ENCODE results near the gene RAD18.

RAD18 gene

DNA sequence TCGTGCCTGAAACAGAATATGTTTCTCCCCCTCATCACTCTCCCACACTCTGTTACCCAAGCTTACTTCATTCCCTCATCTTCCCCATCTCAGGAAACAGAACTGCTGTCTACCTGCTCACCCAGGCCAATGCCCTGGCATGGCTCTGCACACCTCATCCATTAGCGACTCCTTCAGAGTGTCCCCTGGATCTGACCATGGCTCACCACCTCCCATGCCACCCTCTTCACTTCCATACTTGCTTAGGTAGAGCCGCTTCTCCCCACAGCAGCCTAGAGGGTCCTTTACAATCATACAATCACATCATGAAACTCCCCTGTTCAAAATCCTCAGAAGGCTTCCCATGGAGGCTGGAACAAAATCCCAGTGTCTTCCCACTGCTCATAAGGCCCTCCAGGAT lies 33.9 kb upstream of the RAD18 start:
- H3K4me3 ChIP-seq (ENCODE audit: low read depth, low read length) = no peak overlapping the region
- 0 out of 2 replicates have a peak, but pooled peaks have one; percentile 3 for TF ChIP-seq CTCF (IDR thresholded peaks at IDR 0.05; ENCODE audit: low read depth, low read length)

GRCh38 chr3:8996681-8997121 lies 33.4 kb upstream of the RAD18 start:
- H3K4me3 ChIP-seq (ENCODE audit: low read depth, low read length) = no peak overlapping the region
- TF ChIP-seq CTCF (IDR thresholded peaks at IDR 0.05; ENCODE audit: low read depth, low read length) = peak; percentile 12; the same call in 1 of the 2 replicates

GRCh38 chr3:8996216-8996615 lies 32.9 kb upstream of the RAD18 start:
- TF ChIP-seq CTCF (IDR thresholded peaks at IDR 0.05; ENCODE audit: low read depth, low read length) = no peak
- H3K4me3 ChIP-seq (ENCODE audit: low read depth, low read length) = no peak overlapping the region

DNA sequence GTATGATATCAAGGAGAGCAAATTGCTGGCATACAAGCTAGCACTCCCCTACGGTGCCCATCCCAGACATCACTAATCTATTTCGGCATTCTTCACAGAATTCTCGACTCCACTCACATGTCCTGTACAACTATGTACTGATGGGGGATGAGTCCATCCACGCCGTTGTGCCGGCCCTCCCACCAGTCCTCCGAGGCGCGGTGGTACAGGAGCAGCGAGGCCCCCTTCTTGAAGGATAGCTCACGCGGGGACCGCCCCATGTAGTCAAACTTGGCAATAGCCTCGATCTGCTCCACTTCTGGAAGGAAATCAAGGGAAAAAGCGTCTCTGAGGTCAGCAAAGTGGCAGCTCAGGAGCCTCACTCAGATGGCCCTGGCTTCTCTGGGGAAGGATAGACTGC lies 31.0 kb upstream of the RAD18 start:
- TF ChIP-seq CTCF (IDR thresholded peaks at IDR 0.05; ENCODE audit: low read depth, low read length) = no peak
- no peak overlapping the region for H3K4me3 ChIP-seq (ENCODE audit: low read depth, low read length)

DNA sequence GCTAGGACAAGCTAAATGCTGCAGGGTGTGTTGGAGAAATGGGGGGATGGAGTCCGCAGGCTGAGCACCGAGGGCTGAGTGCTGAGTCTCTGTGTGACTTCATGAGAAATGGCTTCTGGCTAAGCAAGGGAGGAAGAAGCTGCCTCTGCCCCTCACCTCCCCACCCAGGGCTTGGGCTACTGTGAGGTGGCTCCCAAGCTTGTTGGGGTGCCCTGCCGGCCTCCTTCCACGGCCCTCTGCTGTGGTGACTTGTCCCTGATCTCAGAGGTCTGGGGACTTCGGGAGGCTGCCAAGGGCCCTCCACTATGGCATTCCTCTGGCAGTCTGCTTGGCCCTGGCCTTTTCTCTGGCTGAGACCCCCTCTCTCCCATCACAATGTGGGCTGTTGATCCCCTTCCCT lies 30.1 kb upstream of the RAD18 start:
- H3K4me3 ChIP-seq (ENCODE audit: low read depth, low read length) = no peak overlapping the region
- TF ChIP-seq CTCF (IDR thresholded peaks at IDR 0.05; ENCODE audit: low read depth, low read length) = no peak

DNA sequence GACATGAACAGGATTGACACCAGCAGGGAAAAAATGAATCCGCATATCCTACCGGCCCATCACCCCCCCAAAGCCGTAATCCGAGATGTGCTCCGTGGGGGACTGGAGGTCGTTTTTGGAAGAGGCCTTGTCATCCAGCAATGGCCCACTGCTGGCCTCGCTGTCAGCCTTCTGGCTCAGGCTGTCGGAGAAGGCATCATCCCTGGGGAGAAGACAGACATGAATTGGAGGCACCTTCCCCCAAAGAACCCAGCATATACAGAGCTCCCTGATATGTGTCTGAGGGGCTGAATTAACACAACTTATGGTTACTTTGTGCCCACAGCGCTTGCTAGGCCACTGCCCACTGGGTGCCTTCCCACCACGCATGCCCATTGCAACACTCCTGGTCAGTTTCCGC lies 29.6 kb upstream of the RAD18 start:
- no peak for TF ChIP-seq CTCF (IDR thresholded peaks at IDR 0.05; ENCODE audit: low read depth, low read length)
- H3K4me3 ChIP-seq (ENCODE audit: low read depth, low read length) = no peak overlapping the region

- no peak for TF ChIP-seq CTCF (IDR thresholded peaks at IDR 0.05; ENCODE audit: low read depth, low read length)
- no peak overlapping the region for H3K4me3 ChIP-seq (ENCODE audit: low read depth, low read length)
These were observed 28.9 kb upstream of the RAD18 start for GRCh38 chr3:8992199-8992598.

Measured in WI38 (cell line).